GM10248 (cell line): ENCODE data around the gene KLRC4.
"Not testable (repeated sequence)": the region's sequence is repeated elsewhere in the genome, so short reads cannot be mapped to it uniquely, and the experiment has no call there.

Experiments used
- CTCF ChIA-PET: fragments of 300-600 bp; sonication (Branson Sonifier 250); formaldehyde crosslinking; extraction: SDS; loops from one replicate; lab custom pipeline; 2021; ENCODE audit warnings: antibody characterized with exemption; lab: Yijun Ruan, JAX
- POLR2A ChIA-PET: fragments of 350-650 bp; sonication (Branson Sonifier 250); formaldehyde crosslinking; extraction: SDS; loops from one replicate; lab custom pipeline; 2020; ENCODE audit warnings: antibody characterized with exemption; lab: Yijun Ruan, JAX
- DNase-seq: peaks from one replicate; pipeline ENCODE4 v3.0.0; 2012; ENCODE audit errors: extremely low spot score
- TF ChIP-seq, protein P1 (sequence below): IDR thresholded peaks from 2 replicates; pipeline ENCODE4 v1.5.1; 2012; ENCODE audit warnings: mild to moderate bottlenecking, low read depth; ENCODE audit errors: extremely low read depth, missing control alignments, control extremely low read depth

KLRC4 gene

GRCh38 chr12:10448236-10448635 lies 38.7 kb upstream of the KLRC4 start:
- ChIA-PET CTCF (no interaction called here), POLR2A (no interaction called here)
- DNase-seq: no peak
- TF ChIP-seq, protein P1, sequence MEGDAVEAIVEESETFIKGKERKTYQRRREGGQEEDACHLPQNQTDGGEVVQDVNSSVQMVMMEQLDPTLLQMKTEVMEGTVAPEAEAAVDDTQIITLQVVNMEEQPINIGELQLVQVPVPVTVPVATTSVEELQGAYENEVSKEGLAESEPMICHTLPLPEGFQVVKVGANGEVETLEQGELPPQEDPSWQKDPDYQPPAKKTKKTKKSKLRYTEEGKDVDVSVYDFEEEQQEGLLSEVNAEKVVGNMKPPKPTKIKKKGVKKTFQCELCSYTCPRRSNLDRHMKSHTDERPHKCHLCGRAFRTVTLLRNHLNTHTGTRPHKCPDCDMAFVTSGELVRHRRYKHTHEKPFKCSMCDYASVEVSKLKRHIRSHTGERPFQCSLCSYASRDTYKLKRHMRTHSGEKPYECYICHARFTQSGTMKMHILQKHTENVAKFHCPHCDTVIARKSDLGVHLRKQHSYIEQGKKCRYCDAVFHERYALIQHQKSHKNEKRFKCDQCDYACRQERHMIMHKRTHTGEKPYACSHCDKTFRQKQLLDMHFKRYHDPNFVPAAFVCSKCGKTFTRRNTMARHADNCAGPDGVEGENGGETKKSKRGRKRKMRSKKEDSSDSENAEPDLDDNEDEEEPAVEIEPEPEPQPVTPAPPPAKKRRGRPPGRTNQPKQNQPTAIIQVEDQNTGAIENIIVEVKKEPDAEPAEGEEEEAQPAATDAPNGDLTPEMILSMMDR: no peak

GRCh38 chr12:10446052-10446451 lies 36.5 kb upstream of the KLRC4 start:
- DNase-seq, POLR2A ChIA-PET, CTCF ChIA-PET: not testable (repeated sequence)

DNA sequence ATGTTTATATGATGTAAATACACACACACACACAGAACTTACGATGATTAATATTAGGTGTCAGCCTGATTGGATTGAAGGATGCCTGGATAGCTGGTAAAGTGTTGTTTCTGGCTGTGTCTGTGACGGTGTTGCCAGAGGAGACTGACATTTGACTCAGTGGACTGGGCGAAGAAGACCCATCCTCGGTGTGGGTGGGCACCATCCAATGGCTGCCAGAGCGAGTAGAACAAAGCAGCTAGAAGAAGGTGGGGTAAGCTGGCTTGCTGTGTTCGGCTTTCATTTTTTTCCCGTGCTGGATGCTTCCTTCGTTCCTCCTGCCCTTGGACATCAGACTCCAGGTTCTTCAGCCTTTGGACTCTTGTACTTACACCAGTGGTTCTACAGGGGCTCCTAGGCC lies 31.6 kb upstream of the KLRC4 start:
- CTCF ChIA-PET, POLR2A ChIA-PET, DNase-seq: not testable (repeated sequence)

GRCh38 chr12:10439608-10440274 lies 30.2 kb upstream of the KLRC4 start:
- CTCF ChIA-PET, DNase-seq, POLR2A ChIA-PET: not testable (repeated sequence)

GRCh38 chr12:10437601-10438000 lies 28.0 kb upstream of the KLRC4 start:
- DNase-seq, CTCF ChIA-PET, POLR2A ChIA-PET: not testable (repeated sequence)

DNA sequence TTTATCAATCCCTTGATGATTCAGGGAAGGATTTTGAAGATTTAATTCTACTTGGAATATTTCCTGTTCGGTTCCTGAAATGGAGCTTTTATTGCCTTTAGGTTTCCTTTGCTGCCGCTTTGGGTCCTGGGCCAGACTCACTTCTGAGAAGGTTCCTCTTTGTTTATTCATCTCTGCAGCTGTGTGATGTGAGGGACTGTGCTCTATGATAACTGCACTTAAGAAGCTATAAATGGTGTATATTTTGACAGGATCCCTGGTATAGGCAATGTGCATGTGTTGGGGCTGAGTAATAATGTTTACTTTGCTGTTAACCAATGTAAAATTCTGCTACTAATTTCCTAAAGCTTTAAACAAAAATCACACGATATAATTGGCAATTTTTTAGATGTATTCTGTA lies 26.3 kb upstream of the KLRC4 start, which contains the start of gene KLRC2:
Gene KLRC2 (minus strand): TSS at position 195 of the 400 bp plus-strand sequence. CDS start 24 bp downstream, at position 171.
- DNase-seq, CTCF ChIA-PET, POLR2A ChIA-PET: not testable (repeated sequence)

DNA sequence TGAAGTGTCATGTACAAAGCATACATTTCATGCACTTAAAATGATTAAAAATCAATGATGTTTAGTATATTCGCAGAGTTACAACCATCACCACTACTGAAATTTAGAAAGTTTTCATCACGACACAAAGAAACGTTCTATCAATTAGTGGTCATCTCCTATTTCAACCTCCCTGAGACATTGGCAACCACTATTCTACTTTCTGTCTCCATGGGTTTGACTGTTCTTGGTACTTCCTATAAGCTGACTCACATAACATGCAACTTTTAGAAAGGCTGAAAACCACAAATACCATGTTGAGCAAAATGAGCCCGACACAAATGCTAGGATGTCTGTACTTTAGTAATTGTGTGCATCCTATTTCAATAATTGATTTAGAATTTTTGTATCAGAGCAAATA lies 21.1 kb upstream of the KLRC4 start:
- CTCF ChIA-PET, POLR2A ChIA-PET, DNase-seq: not testable (repeated sequence)

DNA sequence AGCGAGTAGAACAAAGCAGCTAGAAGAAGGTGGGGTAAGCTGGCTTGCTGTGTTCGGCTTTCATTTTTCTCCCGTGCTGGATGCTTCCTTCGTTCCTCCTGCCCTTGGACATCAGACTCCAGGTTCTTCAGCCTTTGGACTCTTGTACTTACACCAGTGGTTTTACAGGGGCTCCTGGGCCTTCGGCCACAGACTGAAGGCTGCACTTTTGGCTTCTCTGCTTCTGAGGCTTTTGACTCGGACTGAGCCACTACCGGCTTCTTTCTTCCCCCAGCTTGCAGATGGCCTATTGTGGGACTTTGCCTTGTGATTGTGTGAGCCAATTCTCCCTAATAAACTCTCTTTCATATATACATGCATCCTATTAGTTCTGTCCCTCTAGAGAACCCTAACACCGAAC lies 16.4 kb upstream of the KLRC4 start:
- POLR2A ChIA-PET, DNase-seq: not testable (repeated sequence)

GRCh38 chr12:10424260-10424899 lies 14.8 kb upstream of the KLRC4 start:
- CTCF ChIA-PET, DNase-seq: not testable (repeated sequence)

More for the DNA sequence above, 16.4 kb upstream of the KLRC4 start:
- CTCF ChIA-PET: not testable (repeated sequence)

DNA sequence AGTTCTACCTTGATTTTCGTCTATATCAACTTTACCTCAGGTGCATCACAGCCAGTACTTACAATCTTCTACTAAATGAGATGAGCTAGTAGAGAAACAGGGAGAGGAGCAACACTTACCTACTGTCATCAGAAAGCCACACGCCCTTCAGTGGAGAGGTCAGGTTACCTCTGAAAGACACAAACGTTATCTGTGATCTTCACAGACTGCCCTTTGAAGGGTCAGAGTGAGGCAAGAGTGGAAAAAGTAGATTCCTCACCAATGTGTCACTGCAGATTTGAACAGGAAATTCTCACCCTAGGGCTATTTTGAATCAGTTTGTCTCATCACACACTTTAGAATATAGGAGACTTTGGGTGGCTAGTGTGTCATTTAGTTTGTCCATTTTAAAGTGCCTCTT lies 12.6 kb upstream of the KLRC4 start:
- CTCF ChIA-PET: not testable (repeated sequence)

More at GRCh38 chr12:10424260-10424899, 14.8 kb upstream of the KLRC4 start:
- POLR2A ChIA-PET: not testable (repeated sequence)

GRCh38 chr12:10420334-10420733 lies 10.8 kb upstream of the KLRC4 start, which contains the start of gene KLRC3:
KLRC3 (minus strand) TSS chr12:10420595; CDS start chr12:10420550, 45 bp downstream.
- CTCF ChIA-PET, POLR2A ChIA-PET, DNase-seq: not testable (repeated sequence)

More for the DNA sequence above, 12.6 kb upstream of the KLRC4 start:
- POLR2A ChIA-PET, DNase-seq: not testable (repeated sequence)

GRCh38 chr12:10408842-10409241 lies 715 bp downstream of the KLRC4 start:
- TF ChIP-seq, protein P1: no peak
- ChIA-PET CTCF (interaction anchor here (1.6 kb wide), 1 partner anchor 24 kb away, joined by 3 read pairs; no protein-coding TSS in a partner anchor), POLR2A (no interaction called here)
- DNase-seq: no peak
